Neural cell (in vitro differentiated cells): ENCODE results near the gene MSI2. TPM values are rescaled to one million over a fixed set of nuclear protein-coding genes. Genes with fewer than 3 reads are reported as not detected.

ENCODE experiments used
- H2AFZ ChIP-seq: fragments of 200-600, 300-800 bp; sonication (generic), shearing (Covaris generic); 2 replicates; pipeline ENCODE4 v1.6.0; 2014; ENCODE audit warnings: low read depth, mild to moderate bottlenecking, antibody characterized with exemption, low read length, moderate library complexity
- H3F3A ChIP-seq: fragments of 200-600 bp; shearing (Covaris generic); 2 replicates; pipeline ENCODE4 v1.6.1; 2016; ENCODE audit warnings: mild to moderate bottlenecking, moderate library complexity, mixed read lengths, antibody characterized with exemption, low read length; ENCODE audit not compliant: insufficient read depth, poor library complexity, severe bottlenecking
- H3K27ac ChIP-seq: fragments of 200-600, 300-800 bp; sonication (generic), shearing (Covaris generic); 2 replicates; pipeline ENCODE4 v1.5.1; 2014; ENCODE audit warnings: mild to moderate bottlenecking, low read length, moderate library complexity
- H3K27me3 ChIP-seq: fragments of 300-800, 200-600 bp; sonication (generic), shearing (Covaris generic); 2 replicates; pipeline ENCODE4 v1.6.0; 2014; ENCODE audit warnings: mild to moderate bottlenecking, low read depth, low read length, moderate library complexity; ENCODE audit not compliant: insufficient read depth
- H3K36me3 ChIP-seq: fragments of 300-800, 200-600 bp; sonication (generic), shearing (Covaris generic); 2 replicates; pipeline ENCODE4 v1.5.1; 2014; ENCODE audit warnings: mild to moderate bottlenecking, antibody characterized with exemption, low read length, moderate library complexity; ENCODE audit not compliant: insufficient read depth
- H3K4me2 ChIP-seq: fragments of 300-800, 200-600 bp; sonication (generic), shearing (Covaris generic); 2 replicates; pipeline ENCODE4 v1.6.0; 2014; ENCODE audit warnings: mild to moderate bottlenecking, low read length
- H3K4me3 ChIP-seq: fragments of 300-800, 200-600 bp; sonication (generic), shearing (Covaris generic); 2 replicates; pipeline ENCODE4 v1.5.1; 2014; ENCODE audit warnings: mild to moderate bottlenecking, low read length, moderate library complexity
- H3K79me2 ChIP-seq: fragments of 200-600 bp; shearing (Covaris generic); replicated peaks from 2 replicates; pipeline ENCODE4 v1.6.0; 2014; ENCODE audit warnings: mild to moderate bottlenecking, low read length, moderate library complexity; ENCODE audit not compliant: insufficient read depth
- H3K9ac ChIP-seq: fragments of 300-800, 200-600 bp; sonication (generic), shearing (Covaris generic); 2 replicates; pipeline ENCODE4 v1.6.1; 2016; ENCODE audit warnings: mild to moderate bottlenecking, low read length, mixed read lengths
- H3K9me2 ChIP-seq: fragments of 200-600 bp; shearing (Covaris generic); 2 replicates; pipeline ENCODE4 v1.6.1; 2016; ENCODE audit warnings: mild to moderate bottlenecking, low read length, mixed read lengths; ENCODE audit not compliant: insufficient read depth
- H3K9me3 ChIP-seq: fragments of 200-600, 300-800 bp; sonication (generic), shearing (Covaris generic); 2 replicates; pipeline ENCODE4 v1.6.1; 2016; ENCODE audit warnings: mild to moderate bottlenecking, mixed run types, low read length, moderate library complexity, mixed read lengths
- H4K20me1 ChIP-seq: fragments of 200-600 bp; shearing (Covaris generic); 2 replicates; pipeline ENCODE4 v1.6.1; 2016; ENCODE audit warnings: mild to moderate bottlenecking, mixed run types; ENCODE audit not compliant: insufficient read depth
- CTCF ChIP-seq: fragments of 450-650 bp; IDR thresholded peaks from 2 replicates; pipeline ENCODE4 v1.5.1; 2014; ENCODE audit warnings: antibody characterized with exemption, mild to moderate bottlenecking, moderate library complexity; ENCODE audit not compliant: poor library complexity, severe bottlenecking
- EP300 ChIP-seq: fragments of 450-650 bp; conservative IDR thresholded peaks from 2 replicates; pipeline ENCODE4 v1.6.1; 2014; ENCODE audit warnings: antibody characterized with exemption, mild to moderate bottlenecking, moderate library complexity; ENCODE audit not compliant: poor library complexity, severe bottlenecking
- EZH2 ChIP-seq: fragments of 200-600, 300-800 bp; shearing (Covaris generic), sonication (generic); IDR thresholded peaks from 2 replicates; pipeline ENCODE4 v1.6.1; 2014; ENCODE audit warnings: antibody characterized with exemption, low read length, borderline replicate concordance, mild to moderate bottlenecking; ENCODE audit not compliant: insufficient read depth, poor library complexity, severe bottlenecking
- MXI1 ChIP-seq: fragments of 450-650 bp; conservative IDR thresholded peaks from 2 replicates; pipeline ENCODE4 v1.6.1; 2014; ENCODE audit warnings: antibody characterized with exemption, mild to moderate bottlenecking; ENCODE audit not compliant: poor library complexity, severe bottlenecking
- POLR2AphosphoS5 ChIP-seq: IDR thresholded peaks from 2 replicates; pipeline ENCODE4 v1.6.1; 2012
- RAD21 ChIP-seq: fragments of 450-650 bp; conservative IDR thresholded peaks from 2 replicates; pipeline ENCODE4 v1.6.1; 2014; ENCODE audit warnings: antibody characterized with exemption, mild to moderate bottlenecking, moderate library complexity
- REST ChIP-seq: IDR thresholded peaks from 2 replicates; pipeline ENCODE4 v1.6.1; 2012; ENCODE audit warnings: borderline replicate concordance
- SMC3 ChIP-seq: fragments of 450-650 bp; conservative IDR thresholded peaks from 2 replicates; pipeline ENCODE4 v1.6.1; 2014; ENCODE audit warnings: antibody characterized with exemption, mild to moderate bottlenecking, moderate library complexity; ENCODE audit not compliant: poor library complexity
- TAF1 ChIP-seq: IDR thresholded peaks from 2 replicates; pipeline ENCODE4 v1.6.1; 2012; ENCODE audit warnings: low read depth
- polyA plus RNA-seq: library from polyadenylated mRNA; depleted of rRNA; stranded (reverse); fragments of >200 nt; gene quantifications from 2 replicates; pipeline ENCODE4 v1.2.3, GENCODE V29; 2014

Gene MSI2
- polyA plus RNA-seq, 1 donor from 2014 or later, result 61.4 TPM

- H3K4me3 ChIP-seq, result no peak overlapping the region
- H3K4me2 ChIP-seq, result no peak overlapping the region
- no peak overlapping the region for H3K27ac ChIP-seq
- peaks cover 2% of the 10 kb centered on the region for H3K79me2 ChIP-seq
- H4K20me1 ChIP-seq, result no peaks in the 10 kb centered on the region
- no peak overlapping the region for H2AFZ ChIP-seq
- H3K27me3 ChIP-seq, result no peaks in the 10 kb centered on the region
- TF ChIP-seq EZH2 (no peak), EP300 (no peak), TAF1 (no peak), SMC3 (no peak), POLR2AphosphoS5 (no peak), MXI1 (no peak), REST (no peak), RAD21 (no peak)
- H3F3A ChIP-seq, result no peaks in the 10 kb centered on the region
- no peaks in the 10 kb centered on the region for H3K9me2 ChIP-seq
- H3K9ac ChIP-seq, result no peak overlapping the region
- no peaks in the 10 kb centered on the region for H3K9me3 ChIP-seq
- no peaks in the 10 kb centered on the region for H3K36me3 ChIP-seq
Observed at GRCh38 chr17:57668332-57668731, 412.0 kb downstream of the MSI2 start.

- no peak overlapping the region for H2AFZ ChIP-seq
- H3K27ac ChIP-seq, result no peak overlapping the region
- peaks cover 2% of the 10 kb centered on the region for H3K79me2 ChIP-seq
- H3K9me3 ChIP-seq, result no peaks in the 10 kb centered on the region
- H3K27me3 ChIP-seq, result no peaks in the 10 kb centered on the region
- TF ChIP-seq CTCF (no peak), SMC3 (no peak), POLR2AphosphoS5 (no peak), TAF1 (no peak), RAD21 (no peak), EP300 (no peak), REST (no peak), EZH2 (no peak), MXI1 (no peak)
- H3K36me3 ChIP-seq, result no peaks in the 10 kb centered on the region
- no peaks in the 10 kb centered on the region for H3F3A ChIP-seq
- H3K9ac ChIP-seq, result no peak overlapping the region
- H3K4me3 ChIP-seq, result no peak overlapping the region
- H3K9me2 ChIP-seq, result no peaks in the 10 kb centered on the region
- no peaks in the 10 kb centered on the region for H4K20me1 ChIP-seq
- H3K4me2 ChIP-seq, result no peak overlapping the region
Observed at GRCh38 chr17:57669671-57670529, 413.6 kb downstream of the MSI2 start.
